Omental fat pad (tissue), 4 donors: ENCODE measurements around the gene MRPL46. TPM values are rescaled to one million over a fixed set of nuclear protein-coding genes. Genes with fewer than 3 reads are reported as not detected.
"Not testable (repeated sequence)": the region's sequence is repeated elsewhere in the genome, so short reads cannot be mapped to it uniquely, and the experiment has no call there.

Source experiments
- ATAC-seq: fragments of 150-250 bp; one replicate; pipeline ENCODE4 v1.9.1; 2016; ENCODE audit warnings: mild to moderate bottlenecking, moderate library complexity; ENCODE audit not compliant: low FRiP score
- DNase-seq: peaks from one replicate; pipeline ENCODE4 v3.0.0-alpha.2; 2019; ENCODE audit warnings: low spot score
- CTCF ChIP-seq, 3 donors: fragments of 450-650 bp; IDR thresholded peaks; one replicate each; pipeline ENCODE4 v1.5.1; 2016 to 2017; ENCODE audit warnings: antibody characterized with exemption in 3 of 3, mild to moderate bottlenecking in 3 of 3, moderate library complexity in 2 of 3
- total RNA-seq, 4 donors: library from RNA; depleted of rRNA; stranded (reverse); fragments of >200 nt; gene quantifications; one replicate each; pipeline ENCODE4 v1.1.0, GENCODE V29; 2016

MRPL46 gene
- total RNA-seq, 4 donors from 2014 or later: 26.5 to 45.9 (median 36.5) TPM

GRCh38 chr15:88480981-88481380 is 13.8 kb upstream of the MRPL46 start:
- no peak for ATAC-seq
- DNase-seq: no peak
- TF ChIP-seq CTCF (IDR thresholded peaks at IDR 0.05): no peak

- no peak for ATAC-seq
- TF ChIP-seq CTCF (IDR thresholded peaks at IDR 0.05): no peak
- no peak for DNase-seq
These were observed 12.0 kb upstream of the MRPL46 start for GRCh38 chr15:88479169-88479568.

- DNase-seq (no peak), ATAC-seq (no peak)
- TF ChIP-seq CTCF (IDR thresholded peaks at IDR 0.05): no peak
These were observed 10.7 kb upstream of the MRPL46 start for GRCh38 chr15:88477904-88478303.

- TF ChIP-seq CTCF (IDR thresholded peaks at IDR 0.05): no peak
- no peak for DNase-seq
- ATAC-seq: no peak
These were observed 9.9 kb upstream of the MRPL46 start for GRCh38 chr15:88477126-88477525.

GRCh38 chr15:88476635-88477060 is 9.5 kb upstream of the MRPL46 start:
- no peak for DNase-seq
- no peak for TF ChIP-seq CTCF (IDR thresholded peaks at IDR 0.05)
- ATAC-seq: no peak

GRCh38 chr15:88473661-88474293 is 6.6 kb upstream of the MRPL46 start:
- not testable (repeated sequence) for DNase-seq, ATAC-seq

- DNase-seq (no peak), ATAC-seq (no peak)
- TF ChIP-seq CTCF (IDR thresholded peaks at IDR 0.05): no peak
These were observed 5.0 kb upstream of the MRPL46 start for GRCh38 chr15:88472225-88472624.
